ENCODE data around the gene SEC24C. TPM values are rescaled to one million over a fixed set of nuclear protein-coding genes. Genes with fewer than 3 reads are reported as not detected.

Gene SEC24C
- total RNA-seq, 1 experiment from 2014 or later: 54.4 TPM

DNA sequence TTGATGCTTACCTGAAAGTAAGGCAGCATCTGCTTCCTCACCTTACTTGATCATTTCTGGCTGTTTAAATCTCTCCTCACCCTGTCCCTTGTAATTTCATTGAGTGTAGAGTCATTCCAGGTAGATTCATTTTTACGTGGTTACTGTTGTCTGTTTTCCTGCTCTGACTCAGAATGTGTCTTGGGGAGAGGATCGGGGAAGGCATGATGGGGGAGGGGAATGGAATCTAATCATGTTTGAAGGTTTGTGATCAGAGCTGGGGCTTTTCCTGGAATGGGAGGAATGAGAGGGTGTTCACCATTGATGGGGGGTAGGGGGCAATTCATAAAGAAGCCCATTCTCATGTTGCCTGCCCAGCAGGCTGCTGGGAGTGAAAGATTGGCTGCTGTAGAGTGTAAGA, 18.7 kb downstream of the SEC24C start:
- no peak for DNase-seq (ENCODE audit: low spot score)
- in situ Hi-C loops (cut with HindIII; ENCODE audit: low sequenced_read_pairs): no loop called here

- in situ Hi-C loops (cut with HindIII; ENCODE audit: low sequenced_read_pairs): no loop called here
- no peak for DNase-seq (ENCODE audit: low spot score)
Measured at GRCh38 chr10:73763343-73763742, 19.2 kb downstream of the SEC24C start.

GRCh38 chr10:73765066-73765465, 20.9 kb downstream of the SEC24C start:
- no peak for DNase-seq (ENCODE audit: low spot score)
- in situ Hi-C loops (cut with HindIII; ENCODE audit: low sequenced_read_pairs): no loop called here

DNA sequence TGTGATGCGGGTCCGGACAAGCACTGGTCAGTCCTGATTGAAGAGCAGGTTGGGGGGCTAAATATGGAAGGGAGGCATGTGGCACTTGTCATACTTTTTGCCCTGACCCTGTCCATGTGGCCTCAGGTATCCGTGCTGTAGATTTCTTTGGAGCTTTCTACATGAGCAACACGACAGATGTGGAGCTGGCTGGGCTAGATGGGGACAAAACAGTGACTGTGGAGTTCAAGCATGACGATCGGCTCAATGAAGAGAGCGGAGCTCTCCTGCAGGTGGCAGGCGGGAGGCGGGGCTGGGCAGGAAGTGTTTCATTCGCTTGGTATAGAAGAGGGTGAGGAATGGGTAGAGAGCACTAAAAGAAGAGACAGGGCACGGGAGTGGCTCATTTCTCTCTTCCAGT, 24.7 kb downstream of the SEC24C start:
- in situ Hi-C loops (cut with HindIII; ENCODE audit: low sequenced_read_pairs): no loop called here
- DNase-seq (ENCODE audit: low spot score): no peak

GRCh38 chr10:73769396-73769795, 25.2 kb downstream of the SEC24C start:
- DNase-seq (ENCODE audit: low spot score): no peak
- in situ Hi-C loops (cut with HindIII; ENCODE audit: low sequenced_read_pairs): no loop called here

DNA sequence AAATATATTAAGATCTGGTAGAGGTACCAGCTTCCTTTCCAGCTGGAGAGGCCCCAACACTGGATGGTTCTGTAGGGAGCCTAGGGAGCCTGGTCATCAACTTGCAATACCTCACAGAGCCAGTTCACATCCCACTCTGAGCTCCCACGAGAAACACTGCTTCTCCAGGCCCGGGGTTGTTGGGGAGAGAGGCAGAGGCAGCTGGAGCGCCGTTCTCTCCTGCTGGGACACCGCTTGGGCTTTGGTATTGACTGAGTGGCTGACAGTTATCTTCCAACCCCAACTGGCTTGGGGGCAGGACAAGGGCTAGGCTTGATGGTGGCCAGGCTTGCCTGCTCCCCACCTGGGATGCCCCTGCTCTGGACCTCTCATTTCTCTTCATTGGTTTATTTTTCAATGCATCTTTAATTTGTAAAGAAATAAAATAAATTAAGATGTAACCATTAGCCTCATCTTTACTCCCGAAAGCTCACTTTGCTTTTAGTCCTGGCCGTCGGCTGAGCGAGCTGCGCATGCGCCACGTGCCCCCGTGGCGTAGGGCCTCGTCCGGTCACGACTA, 27.6 kb downstream of the SEC24C start:
- DNase-seq (ENCODE audit: low spot score): peak; percentile 81
- in situ Hi-C loops (cut with HindIII; ENCODE audit: low sequenced_read_pairs): no loop called here

GRCh38 chr10:73772281-73773151, 28.3 kb downstream of the SEC24C start:
- in situ Hi-C loops (cut with HindIII; ENCODE audit: low sequenced_read_pairs): no loop called here
- DNase-seq (ENCODE audit: low spot score): peak; percentile 76

- DNase-seq (ENCODE audit: low spot score): no peak
- in situ Hi-C loops (cut with HindIII; ENCODE audit: low sequenced_read_pairs): no loop called here
Measured at GRCh38 chr10:73773152-73773879, 29.1 kb downstream of the SEC24C start.

GRCh38 chr10:73774637-73775036, 30.5 kb downstream of the SEC24C start:
- in situ Hi-C loops (cut with HindIII; ENCODE audit: low sequenced_read_pairs): no loop called here
- peak; percentile 41 for DNase-seq (ENCODE audit: low spot score)

DNA sequence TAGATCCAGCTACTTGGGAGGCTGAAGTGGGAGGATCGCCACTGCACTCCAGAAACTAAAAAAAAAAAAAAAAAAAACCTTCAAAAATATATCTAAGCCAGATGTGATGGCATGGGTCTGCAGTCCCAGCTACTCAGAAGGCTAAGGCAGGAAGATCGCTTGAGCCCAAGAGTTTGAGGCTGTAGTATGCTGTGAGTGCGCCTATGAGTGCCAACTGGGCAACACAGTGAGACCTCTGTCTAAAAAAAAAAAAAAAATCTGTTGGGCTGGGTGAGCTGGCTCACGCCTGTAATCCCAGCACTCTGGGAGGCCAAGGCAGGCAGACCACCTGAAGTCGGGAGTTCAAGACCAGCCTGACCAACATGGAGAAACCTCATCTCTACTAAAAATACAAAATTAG, 34.8 kb downstream of the SEC24C start:
- in situ Hi-C loops (cut with HindIII; ENCODE audit: low sequenced_read_pairs): no loop called here
- DNase-seq (ENCODE audit: low spot score): no peak

GRCh38 chr10:73779539-73780197, 35.5 kb downstream of the SEC24C start:
- in situ Hi-C loops (cut with HindIII; ENCODE audit: low sequenced_read_pairs): no loop called here
- DNase-seq (ENCODE audit: low spot score): no peak

DNA sequence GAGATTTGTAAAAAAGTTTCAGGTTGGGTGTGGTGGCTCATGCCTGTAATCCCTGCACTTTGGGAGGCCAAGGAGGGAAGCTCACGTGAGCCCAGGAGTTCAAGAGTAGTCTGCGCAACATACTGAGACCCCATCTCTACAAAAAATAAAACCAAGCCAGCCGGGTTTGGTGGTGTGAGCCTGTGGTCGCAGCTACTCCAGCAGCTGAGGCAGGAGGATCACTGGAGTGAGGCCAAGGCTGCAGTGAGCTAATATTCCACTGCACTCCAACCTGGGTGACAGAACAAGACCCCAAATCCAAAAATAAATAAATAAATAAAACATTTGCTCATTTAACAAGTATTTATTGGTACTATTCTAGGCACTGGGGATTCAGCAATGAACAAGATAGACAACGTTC, 36.1 kb downstream of the SEC24C start:
- in situ Hi-C loops (cut with HindIII; ENCODE audit: low sequenced_read_pairs): no loop called here
- no peak for DNase-seq (ENCODE audit: low spot score)

- no peak for DNase-seq (ENCODE audit: low spot score)
- in situ Hi-C loops (cut with HindIII; ENCODE audit: low sequenced_read_pairs): no loop called here
Measured at GRCh38 chr10:73780966-73781365, 36.8 kb downstream of the SEC24C start.

DNA sequence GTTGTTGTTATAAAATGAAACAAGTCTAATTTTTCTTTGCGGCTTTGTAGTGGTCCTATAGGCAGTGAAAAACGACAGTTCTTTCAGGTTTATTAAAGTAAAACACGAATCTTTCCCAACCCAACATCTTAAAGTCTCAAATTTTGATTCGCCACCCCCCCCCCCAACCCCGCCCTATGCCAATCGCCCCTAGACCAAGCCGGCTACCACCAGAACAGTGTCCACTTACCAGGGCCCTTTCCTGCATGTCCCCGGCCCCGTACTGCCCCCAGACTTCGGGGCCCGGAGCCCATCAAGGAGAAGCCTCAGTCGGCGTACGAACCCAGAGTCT, 37.3 kb downstream of the SEC24C start:
- no peak for DNase-seq (ENCODE audit: low spot score)
- in situ Hi-C loops (cut with HindIII; ENCODE audit: low sequenced_read_pairs): no loop called here

DNA sequence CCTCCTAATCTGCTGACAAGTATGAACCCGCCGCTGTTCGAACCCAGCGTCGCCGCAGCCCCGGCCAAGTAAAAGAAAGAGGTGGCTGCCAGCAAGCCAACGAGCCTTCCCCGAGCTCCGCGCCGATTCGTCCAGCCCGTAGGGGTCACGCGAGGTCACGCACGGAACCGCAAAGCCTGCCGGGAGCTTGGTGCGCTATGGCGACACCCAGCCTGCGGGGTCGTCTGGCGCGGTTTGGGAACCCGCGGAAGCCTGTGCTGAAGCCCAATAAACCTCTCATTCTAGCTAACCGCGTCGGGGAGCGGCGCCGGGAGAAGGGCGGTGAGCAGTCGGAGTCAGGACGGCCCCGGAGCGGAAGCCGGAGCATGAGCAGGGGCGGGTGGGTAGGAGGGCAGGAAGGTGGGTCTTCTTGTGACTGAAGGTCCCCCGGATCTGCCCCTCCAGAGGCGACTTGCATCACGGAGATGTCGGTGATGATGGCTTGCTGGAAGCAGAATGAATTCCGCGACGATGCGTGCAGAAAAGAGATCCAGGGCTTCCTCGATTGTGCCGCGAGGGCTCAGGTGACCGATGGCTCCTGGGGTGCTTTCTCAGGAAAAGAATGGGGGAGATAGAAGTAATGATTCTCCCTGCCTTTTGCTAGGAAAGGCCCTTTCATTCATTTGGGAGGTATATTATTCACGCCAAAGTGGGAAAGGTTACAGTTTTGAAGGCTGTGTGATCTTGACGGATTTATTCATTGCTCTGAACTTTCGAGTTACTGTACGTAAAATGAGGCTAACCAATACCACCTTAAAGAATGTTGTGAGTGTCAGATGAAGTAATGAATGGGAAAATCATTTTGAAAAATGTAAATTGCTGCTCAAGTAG, 37.9 kb downstream of the SEC24C start, which contains the start of gene CHCHD1:
CHCHD1 (plus strand) TSS at position 170 of the 870 bp plus-strand sequence; CDS start at position 198, 28 bp downstream.
- peak; percentile 87 for DNase-seq (ENCODE audit: low spot score)
- in situ Hi-C loops (cut with HindIII; ENCODE audit: low sequenced_read_pairs): no loop called here

GRCh38 chr10:73782749-73783085, 38.5 kb downstream of the SEC24C start:
- no peak for DNase-seq (ENCODE audit: low spot score)
- in situ Hi-C loops (cut with HindIII; ENCODE audit: low sequenced_read_pairs): no loop called here

DNA sequence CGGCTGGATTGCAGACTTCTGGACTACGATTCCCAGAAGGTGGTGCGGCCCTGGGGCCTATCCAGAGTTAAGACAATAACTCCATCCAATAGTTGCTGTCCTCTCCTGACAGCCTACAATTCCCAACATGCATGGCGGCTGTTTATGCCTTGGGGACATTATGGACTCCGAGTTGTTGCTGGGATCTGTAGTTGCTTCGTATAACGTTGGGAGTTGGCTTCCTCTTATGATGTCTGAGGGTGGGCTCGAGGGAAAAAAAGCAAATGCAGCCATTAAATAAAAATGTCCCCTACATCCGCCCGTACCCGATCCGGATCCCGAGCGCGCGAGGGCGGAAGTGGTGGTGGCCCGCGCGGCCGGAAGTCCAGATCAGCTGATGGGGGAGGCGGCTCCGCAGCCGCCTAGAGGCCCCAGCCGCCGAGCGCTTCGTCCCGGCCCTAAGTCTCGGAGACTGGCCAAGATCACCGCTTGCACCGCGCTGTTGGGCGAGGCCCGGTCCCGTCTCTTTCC, 41.1 kb downstream of the SEC24C start, which contains the start of gene ZSWIM8:
ZSWIM8 (plus strand) TSS at position 396 of the 510 bp plus-strand sequence. CDS start 273 bp downstream, outside the sequence.
- in situ Hi-C loops (cut with HindIII; ENCODE audit: low sequenced_read_pairs): no loop called here

GRCh38 chr10:73785721-73786511, 41.7 kb downstream of the SEC24C start:
- in situ Hi-C loops (cut with HindIII; ENCODE audit: low sequenced_read_pairs): no loop called here
- no peak for DNase-seq (ENCODE audit: low spot score)

More for the DNA sequence above, 41.1 kb downstream of the SEC24C start, which contains the start of gene ZSWIM8:
- DNase-seq (ENCODE audit: low spot score): peak; percentile 99
